GM18951 (cell line): ENCODE results near the gene SLC25A4.
"Not testable (repeated sequence)": the region's sequence is repeated elsewhere in the genome, so short reads cannot be mapped to it uniquely, and the experiment has no call there.

Experiments used
- POLR2A ChIP-seq: IDR thresholded peaks from 4 replicates; pipeline ENCODE4 v1.6.1; 2011; ENCODE audit warnings: mild to moderate bottlenecking; ENCODE audit not compliant: insufficient read length, insufficient read depth; ENCODE audit errors: extremely low read depth
- in situ Hi-C: fragments of 300-500 bp; cut with MboI; formaldehyde crosslinking; loops from one replicate; pipeline ENCODE4 v1.12.0; 2022; ENCODE audit warnings: low sequenced_read_pairs, mixed read lengths, inconsistent platforms; ENCODE audit not compliant: unreplicated experiment

SLC25A4 gene

DNA sequence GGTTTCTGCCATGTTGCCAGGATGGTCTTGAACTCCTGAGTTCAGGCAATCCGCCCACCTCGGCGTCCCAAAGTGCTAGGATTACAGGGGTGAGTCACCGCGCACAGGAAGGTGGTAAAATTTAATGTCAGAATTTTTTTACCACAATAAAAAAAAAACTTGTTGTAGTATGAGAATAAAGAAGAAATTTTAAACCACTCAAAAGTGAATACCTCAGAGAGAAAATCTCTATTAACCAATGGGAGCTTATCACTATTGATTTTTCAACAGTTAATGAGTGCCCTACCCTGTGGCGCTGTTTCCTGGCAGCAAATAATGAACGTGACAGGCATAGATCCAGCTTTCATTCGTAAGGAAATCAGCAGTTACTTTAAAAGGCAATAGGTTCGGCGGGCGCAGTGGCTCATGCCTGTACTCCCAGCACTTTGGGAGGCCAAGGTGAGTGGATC is 32.7 kb upstream of the SLC25A4 start:
- in situ Hi-C loops = no loop called here
- no peak for TF ChIP-seq POLR2A

GRCh38 chr4:185112104-185112503 is 31.0 kb upstream of the SLC25A4 start:
- TF ChIP-seq POLR2A = no peak
- in situ Hi-C loops = no loop called here

DNA sequence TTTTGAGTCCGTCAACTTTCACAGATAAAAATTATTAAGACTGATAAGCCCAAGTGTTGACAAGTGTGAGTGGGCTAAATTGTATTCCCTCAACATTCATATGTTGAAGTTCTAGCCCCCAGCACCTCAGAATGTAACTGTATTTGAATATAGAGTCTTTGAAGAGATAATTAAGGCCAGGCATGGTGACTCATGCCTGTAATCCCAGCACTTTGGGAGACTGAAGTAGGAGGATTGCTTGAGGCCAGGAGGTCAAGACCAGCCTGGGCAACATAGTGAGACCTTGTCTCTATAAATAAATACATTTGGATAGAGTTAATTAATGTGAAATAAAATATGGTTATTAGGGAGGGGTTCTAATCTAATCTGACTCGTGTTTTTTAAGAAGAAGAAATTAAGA is 29.7 kb upstream of the SLC25A4 start:
- in situ Hi-C loops = no loop called here
- no peak for TF ChIP-seq POLR2A

GRCh38 chr4:185115827-185116232 is 27.2 kb upstream of the SLC25A4 start:
- in situ Hi-C loops = no loop called here
- no peak for TF ChIP-seq POLR2A

GRCh38 chr4:185117300-185117934 is 25.6 kb upstream of the SLC25A4 start:
- no peak for TF ChIP-seq POLR2A
- in situ Hi-C loops = no loop called here

DNA sequence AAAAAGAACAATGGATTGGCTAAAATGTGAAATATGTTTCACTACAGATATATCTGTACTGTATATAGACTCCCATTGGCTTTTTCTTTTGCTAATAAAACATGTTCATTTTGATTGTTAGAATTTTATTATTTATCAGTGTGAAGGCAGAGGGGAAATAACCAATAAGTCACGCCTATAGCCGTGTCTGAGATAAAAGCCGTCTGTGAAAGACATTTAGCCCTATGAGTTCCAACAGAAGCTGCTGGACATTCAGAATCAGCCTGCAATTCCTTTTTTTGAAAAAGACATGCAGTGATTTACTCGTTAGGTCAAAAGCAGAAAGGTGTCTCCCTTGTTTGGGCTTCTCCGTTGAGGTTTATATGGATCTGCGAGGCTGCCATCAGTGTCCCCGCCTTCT is 24.2 kb upstream of the SLC25A4 start:
- no peak for TF ChIP-seq POLR2A
- in situ Hi-C loops = no loop called here

DNA sequence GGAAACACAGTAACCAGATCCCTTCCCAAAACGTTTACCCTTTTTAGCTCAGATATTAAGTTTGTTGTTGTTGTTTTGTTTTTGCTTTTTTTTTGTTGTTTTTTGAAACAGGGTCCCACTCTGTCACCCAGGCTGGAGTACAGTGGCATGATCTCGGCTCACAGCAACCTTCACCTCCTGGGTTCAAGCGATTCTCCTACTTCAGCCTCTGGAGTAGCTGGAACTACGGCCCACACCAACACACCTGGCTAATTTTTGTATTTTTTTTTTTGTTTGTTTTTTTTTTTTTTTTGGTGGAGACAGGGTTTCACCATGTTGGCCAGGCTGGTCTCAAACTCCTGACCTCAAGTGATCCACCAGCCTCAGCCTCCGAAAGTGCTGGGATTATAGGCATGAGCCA is 23.6 kb upstream of the SLC25A4 start:
- in situ Hi-C loops = not testable (repeated sequence)

DNA sequence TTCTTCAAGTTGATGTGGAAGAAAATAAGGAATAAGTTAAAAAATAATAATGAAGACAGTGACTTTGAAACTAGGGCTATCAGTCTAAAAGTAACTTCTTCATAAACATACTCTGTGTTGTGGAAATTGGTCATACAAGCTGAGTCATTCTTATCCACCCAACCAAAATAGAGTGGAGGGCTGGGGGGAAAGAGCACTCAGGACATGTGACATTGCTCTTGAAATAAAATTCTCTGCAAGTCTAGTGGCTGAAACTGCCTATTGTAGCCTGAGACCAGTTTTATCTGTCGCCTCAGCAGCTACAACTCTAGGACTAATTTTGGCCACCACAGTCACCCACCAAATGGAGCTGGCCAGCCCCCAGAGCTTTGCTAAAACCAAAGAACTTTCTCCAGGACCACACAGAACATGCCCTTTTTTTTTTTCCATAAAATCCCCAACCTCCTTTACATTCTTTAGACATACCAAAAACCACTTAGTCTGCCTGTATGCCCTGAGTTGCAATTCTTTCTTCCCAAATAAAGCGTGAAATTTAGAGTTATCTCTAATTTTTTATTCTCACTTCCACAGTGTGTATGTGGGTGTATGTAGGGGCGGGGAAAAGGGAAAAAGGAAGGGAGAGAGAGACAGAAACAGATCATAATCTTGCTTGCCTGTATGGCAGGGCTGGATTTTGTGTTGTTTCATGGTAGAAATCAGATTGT is 23.0 kb upstream of the SLC25A4 start:
- in situ Hi-C loops = no loop called here

DNA sequence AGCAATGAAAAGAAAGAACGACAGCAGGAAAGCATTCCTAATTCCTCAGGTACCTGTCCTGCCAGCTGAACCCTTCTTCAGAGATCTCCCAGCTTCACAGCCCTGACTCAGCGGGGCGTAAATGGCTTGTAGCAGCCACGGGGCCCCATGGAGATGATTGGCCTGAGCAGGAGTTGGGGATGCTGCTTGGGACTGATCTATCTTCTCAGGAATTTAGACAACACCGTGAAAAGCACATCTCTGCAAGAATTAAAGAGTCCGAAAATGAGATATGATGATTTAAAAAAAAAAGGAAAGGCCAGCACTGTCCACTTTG is 22.5 kb upstream of the SLC25A4 start:
- in situ Hi-C loops = no loop called here
- no peak for TF ChIP-seq POLR2A

More for the DNA sequence above, 23.0 kb upstream of the SLC25A4 start:
- TF ChIP-seq POLR2A = no peak

GRCh38 chr4:185122681-185123345 is 20.3 kb upstream of the SLC25A4 start:
- in situ Hi-C loops = no loop called here
- no peak for TF ChIP-seq POLR2A

- in situ Hi-C loops = no loop called here
- TF ChIP-seq POLR2A = no peak
Measured at GRCh38 chr4:185124006-185124405, 19.1 kb upstream of the SLC25A4 start.

DNA sequence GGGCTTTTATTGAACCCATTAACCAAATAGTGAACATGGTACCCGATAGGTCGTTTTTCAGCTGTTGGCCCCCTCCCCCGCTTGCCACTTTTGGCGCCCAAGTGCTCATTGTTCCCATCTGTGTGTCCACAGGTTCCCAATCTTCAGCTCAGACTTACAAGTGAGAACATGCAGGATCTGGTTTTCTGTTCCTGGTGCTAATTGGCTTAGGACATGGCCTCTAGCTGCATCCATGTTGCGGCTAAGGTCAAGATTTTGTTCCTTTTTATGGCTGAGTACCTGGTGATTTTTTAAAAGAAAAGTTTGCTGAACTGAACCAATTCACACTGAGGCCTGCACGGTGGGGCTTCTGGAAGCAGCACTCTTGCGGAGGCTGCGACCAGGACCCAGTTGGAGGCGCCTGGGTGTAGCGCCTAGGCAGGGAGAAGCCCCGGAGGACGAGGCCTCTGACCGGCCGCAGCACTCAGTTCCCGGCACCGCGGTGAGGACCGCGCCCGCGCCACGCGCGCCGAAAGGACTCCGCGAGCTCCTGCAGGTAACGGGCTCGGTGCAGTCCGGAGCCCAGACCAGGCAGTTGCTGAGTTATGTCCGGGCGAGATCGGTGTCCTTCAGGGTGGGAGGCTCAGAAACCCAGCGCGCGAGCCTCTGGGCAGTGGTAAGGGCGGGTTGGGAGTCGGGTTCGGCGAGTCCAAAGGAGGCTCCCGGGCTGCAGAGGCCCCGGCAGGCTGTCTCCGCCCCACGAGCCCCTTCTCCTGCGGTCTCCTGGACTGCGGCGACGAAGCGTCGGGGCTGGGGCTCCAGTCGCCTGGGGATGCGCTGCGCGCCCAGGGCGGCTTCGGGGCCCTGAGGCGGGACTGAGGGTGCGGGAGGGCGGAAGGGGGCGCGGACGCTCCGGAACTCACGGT is 15.8 kb upstream of the SLC25A4 start:
- in situ Hi-C loops = no loop called here
- TF ChIP-seq POLR2A = no peak
